Measurements from ENCODE around the gene RNFT2.

The RNFT2 gene

GRCh38 chr12:116835484-116835883, 97.4 kb downstream of the RNFT2 start:
- no peaks in the 10 kb centered on the region for H3K4me1 ChIP-seq (ENCODE audit: control insufficient read depth in 1 of 2, insufficient read depth in 1 of 2, low read depth in 1 of 2, low read length in 1 of 2)
- H3K36me3 ChIP-seq = no peaks in the 10 kb centered on the region
- TF ChIP-seq CTCF (IDR thresholded peaks at IDR 0.05) = no peak
- H3K9me3 ChIP-seq = no peaks in the 10 kb centered on the region
- no peak overlapping the region for H3K27ac ChIP-seq
- H3K27me3 ChIP-seq = no peaks in the 10 kb centered on the region
- no peak overlapping the region for H3K4me3 ChIP-seq (ENCODE audit: low read depth in 1 of 2, low read length in 1 of 2)

- Histone ChIP-seq H3K27me3 (no peaks in the 10 kb centered on the region), H3K4me1 (ENCODE audit: control insufficient read depth in 1 of 2, insufficient read depth in 1 of 2, low read depth in 1 of 2, low read length in 1 of 2) (no peaks in the 10 kb centered on the region), H3K9me3 (no peaks in the 10 kb centered on the region), H3K27ac (no peak overlapping the region), H3K4me3 (ENCODE audit: low read depth in 1 of 2, low read length in 1 of 2) (no peak overlapping the region), H3K36me3 (no peaks in the 10 kb centered on the region)
- no peak for TF ChIP-seq CTCF (IDR thresholded peaks at IDR 0.05)
Observed at GRCh38 chr12:116837097-116837496, 99.0 kb downstream of the RNFT2 start.

- no peak overlapping the region for H3K27ac ChIP-seq
- H3K9me3 ChIP-seq = no peaks in the 10 kb centered on the region
- no peak for TF ChIP-seq CTCF (IDR thresholded peaks at IDR 0.05)
- H3K36me3 ChIP-seq = no peaks in the 10 kb centered on the region
- H3K27me3 ChIP-seq = no peaks in the 10 kb centered on the region
- H3K4me1 ChIP-seq (ENCODE audit: control insufficient read depth in 1 of 2, insufficient read depth in 1 of 2, low read depth in 1 of 2, low read length in 1 of 2) = no peaks in the 10 kb centered on the region
- no peak overlapping the region for H3K4me3 ChIP-seq (ENCODE audit: low read depth in 1 of 2, low read length in 1 of 2)
Observed at GRCh38 chr12:116838365-116838764, 100.2 kb downstream of the RNFT2 start.

GRCh38 chr12:116839287-116839830, 101.2 kb downstream of the RNFT2 start:
- Histone ChIP-seq H3K4me3 (ENCODE audit: low read depth in 1 of 2, low read length in 1 of 2) (no peak overlapping the region), H3K9me3 (no peaks in the 10 kb centered on the region), H3K4me1 (ENCODE audit: control insufficient read depth in 1 of 2, insufficient read depth in 1 of 2, low read depth in 1 of 2, low read length in 1 of 2) (no peaks in the 10 kb centered on the region), H3K27ac (no peak overlapping the region), H3K36me3 (no peaks in the 10 kb centered on the region), H3K27me3 (no peaks in the 10 kb centered on the region)
- no peak for TF ChIP-seq CTCF (IDR thresholded peaks at IDR 0.05)

- Histone ChIP-seq H3K27ac (no peak overlapping the region), H3K4me3 (ENCODE audit: low read depth in 1 of 2, low read length in 1 of 2) (no peak overlapping the region), H3K4me1 (ENCODE audit: control insufficient read depth in 1 of 2, insufficient read depth in 1 of 2, low read depth in 1 of 2, low read length in 1 of 2) (no peaks in the 10 kb centered on the region), H3K9me3 (no peaks in the 10 kb centered on the region), H3K36me3 (no peaks in the 10 kb centered on the region), H3K27me3 (no peaks in the 10 kb centered on the region)
- TF ChIP-seq CTCF (IDR thresholded peaks at IDR 0.05) = no peak
Observed at GRCh38 chr12:116843085-116843484, 105.0 kb downstream of the RNFT2 start.

- Histone ChIP-seq H3K4me3 (ENCODE audit: low read depth in 1 of 2, low read length in 1 of 2) (no peak overlapping the region), H3K27ac (no peak overlapping the region), H3K36me3 (no peaks in the 10 kb centered on the region), H3K9me3 (no peaks in the 10 kb centered on the region), H3K4me1 (ENCODE audit: control insufficient read depth in 1 of 2, insufficient read depth in 1 of 2, low read depth in 1 of 2, low read length in 1 of 2) (no peaks in the 10 kb centered on the region), H3K27me3 (peaks cover 5% of the 10 kb centered on the region)
- TF ChIP-seq CTCF (IDR thresholded peaks at IDR 0.05) = no peak
Observed at GRCh38 chr12:116849216-116849615, 111.1 kb downstream of the RNFT2 start.
